GM10266 (cell line): ENCODE results near the gene PEMT.

Experiments used
- DNase-seq: peaks from one replicate; pipeline ENCODE4 v3.0.0; 2012; ENCODE audit errors: extremely low spot score
- CTCF ChIP-seq: IDR thresholded peaks from 2 replicates; pipeline ENCODE4 v1.5.1; 2012; ENCODE audit warnings: mild to moderate bottlenecking, low read depth; ENCODE audit not compliant: control insufficient read depth, insufficient read depth; ENCODE audit errors: missing control alignments

Gene PEMT

GRCh38 chr17:17523731-17524490, 67.6 kb downstream of the PEMT start:
- TF ChIP-seq CTCF: no peak

GRCh38 chr17:17523001-17523730, 68.3 kb downstream of the PEMT start:
- TF ChIP-seq CTCF: no peak
- DNase-seq: no peak

More at GRCh38 chr17:17523731-17524490, 67.6 kb downstream of the PEMT start:
- DNase-seq: no peak

- TF ChIP-seq CTCF: no peak
- DNase-seq: no peak
Observed at GRCh38 chr17:17520599-17521232, 70.8 kb downstream of the PEMT start.

- DNase-seq: no peak
- TF ChIP-seq CTCF: no peak
Observed at GRCh38 chr17:17519886-17520285, 71.6 kb downstream of the PEMT start.

- no peak for TF ChIP-seq CTCF
- DNase-seq: no peak
Observed at GRCh38 chr17:17518951-17519350, 72.6 kb downstream of the PEMT start.

- DNase-seq: no peak
Observed at GRCh38 chr17:17518014-17518413, 73.5 kb downstream of the PEMT start.

More at GRCh38 chr17:17518014-17518413, 73.5 kb downstream of the PEMT start:
- no peak for TF ChIP-seq CTCF
